Calu3 (cell line): Measurements from ENCODE around the gene RFC1. TPM values are rescaled to one million over a fixed set of nuclear protein-coding genes. Genes with fewer than 3 reads are reported as not detected.
"Not testable (repeated sequence)": the region's sequence is repeated elsewhere in the genome, so short reads cannot be mapped to it uniquely, and the experiment has no call there.

Experiments used
- BruUV-seq: library from RNA; stranded (reverse); fragments of 400-500 nt; replicated peaks from 2 replicates; lab custom pipeline; 2021; lab: Mats Ljungman, UMichigan
- CTCF ChIA-PET: fragments of 300-600 bp; sonication (Branson Sonifier 250); formaldehyde crosslinking; loops from one replicate; lab custom pipeline; 2022; ENCODE audit warnings: antibody characterized with exemption; lab: Charles Lee
- DNase-seq: peaks from one replicate; pipeline ENCODE4 v3.0.0; 2022
- H3K27ac Mint-ChIP-seq: one replicate; pipeline ENCODE4 v1.8.0; 2022; ENCODE audit warnings: mixed read lengths; ENCODE audit not compliant: unreplicated experiment
- H3K27me3 Mint-ChIP-seq: one replicate; pipeline ENCODE4 v1.8.0; 2022; ENCODE audit warnings: mixed read lengths; ENCODE audit not compliant: unreplicated experiment
- H3K36me3 Mint-ChIP-seq: one replicate; pipeline ENCODE4 v1.8.0; 2022; ENCODE audit warnings: mild to moderate bottlenecking, moderate library complexity, mixed read lengths; ENCODE audit not compliant: insufficient read depth, unreplicated experiment
- H3K4me1 Mint-ChIP-seq: one replicate; pipeline ENCODE4 v1.8.0; 2022; ENCODE audit warnings: mild to moderate bottlenecking, low read depth, mixed read lengths; ENCODE audit not compliant: unreplicated experiment
- H3K4me3 Mint-ChIP-seq: one replicate; pipeline ENCODE4 v1.8.0; 2022; ENCODE audit warnings: mild to moderate bottlenecking, low read depth, moderate library complexity, mixed read lengths; ENCODE audit not compliant: unreplicated experiment
- H3K9me3 Mint-ChIP-seq: one replicate; pipeline ENCODE4 v1.8.0; 2022; ENCODE audit warnings: low read depth, mixed read lengths; ENCODE audit not compliant: unreplicated experiment
- intact Hi-C: fragments of 100-400 bp; cut with micrococcal nuclease; formaldehyde crosslinking; loops from one replicate; pipeline ENCODE4 v1.10.0; 2022; ENCODE audit not compliant: unreplicated experiment
- total RNA-seq: library from RNA; stranded (reverse); gene quantifications from 2 replicates; pipeline ENCODE4 v1.2.3, GENCODE V29; 2022
- TF ChIP-seq, protein P1 (sequence below): fragments of 200-600 bp; IDR thresholded peaks from one replicate; pipeline ENCODE4 v1.8.0; 2022; ENCODE audit warnings: antibody characterized with exemption; ENCODE audit not compliant: unreplicated experiment

Gene RFC1
- total RNA-seq, 1 experiment from 2014 or later: 37.0 TPM

DNA sequence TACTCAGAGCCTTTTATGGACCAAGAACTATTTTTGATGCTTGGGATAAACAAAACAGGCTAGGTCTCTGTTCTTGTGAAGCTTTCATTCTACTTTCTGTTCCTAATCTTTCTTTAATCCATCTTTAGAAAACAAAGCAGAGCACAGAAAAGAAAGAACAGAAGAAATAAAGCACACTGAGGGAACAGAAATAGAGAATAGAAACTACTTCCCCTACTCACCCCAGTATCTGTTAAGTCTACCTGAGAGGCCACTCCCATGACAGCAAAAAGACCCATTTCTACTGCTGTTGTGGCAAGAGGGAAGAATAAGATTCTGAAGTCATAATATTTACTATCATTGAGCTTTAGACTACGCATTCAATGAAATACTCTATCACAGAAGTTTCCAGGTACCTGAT, 9.2 kb downstream of the RFC1 start:
- TF ChIP-seq, protein P1, sequence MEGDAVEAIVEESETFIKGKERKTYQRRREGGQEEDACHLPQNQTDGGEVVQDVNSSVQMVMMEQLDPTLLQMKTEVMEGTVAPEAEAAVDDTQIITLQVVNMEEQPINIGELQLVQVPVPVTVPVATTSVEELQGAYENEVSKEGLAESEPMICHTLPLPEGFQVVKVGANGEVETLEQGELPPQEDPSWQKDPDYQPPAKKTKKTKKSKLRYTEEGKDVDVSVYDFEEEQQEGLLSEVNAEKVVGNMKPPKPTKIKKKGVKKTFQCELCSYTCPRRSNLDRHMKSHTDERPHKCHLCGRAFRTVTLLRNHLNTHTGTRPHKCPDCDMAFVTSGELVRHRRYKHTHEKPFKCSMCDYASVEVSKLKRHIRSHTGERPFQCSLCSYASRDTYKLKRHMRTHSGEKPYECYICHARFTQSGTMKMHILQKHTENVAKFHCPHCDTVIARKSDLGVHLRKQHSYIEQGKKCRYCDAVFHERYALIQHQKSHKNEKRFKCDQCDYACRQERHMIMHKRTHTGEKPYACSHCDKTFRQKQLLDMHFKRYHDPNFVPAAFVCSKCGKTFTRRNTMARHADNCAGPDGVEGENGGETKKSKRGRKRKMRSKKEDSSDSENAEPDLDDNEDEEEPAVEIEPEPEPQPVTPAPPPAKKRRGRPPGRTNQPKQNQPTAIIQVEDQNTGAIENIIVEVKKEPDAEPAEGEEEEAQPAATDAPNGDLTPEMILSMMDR: no peak
- Mint-ChIP-seq H3K4me1 (peaks cover 21% of the 10 kb centered on the region), H3K27me3 (no peaks in the 10 kb centered on the region), H3K27ac (no peak overlapping the region), H3K4me3 (no peak overlapping the region), H3K36me3 (peaks cover 14% of the 10 kb centered on the region), H3K9me3 (no peaks in the 10 kb centered on the region)
- CTCF ChIA-PET: no interaction called here
- BruUV-seq: no TSS peak
- intact Hi-C loops: loop anchor here (10.0 kb wide), 1 partner anchor 98 kb away; the partner anchor contains the start of genes LIAS and RPL9
- no peak for DNase-seq

DNA sequence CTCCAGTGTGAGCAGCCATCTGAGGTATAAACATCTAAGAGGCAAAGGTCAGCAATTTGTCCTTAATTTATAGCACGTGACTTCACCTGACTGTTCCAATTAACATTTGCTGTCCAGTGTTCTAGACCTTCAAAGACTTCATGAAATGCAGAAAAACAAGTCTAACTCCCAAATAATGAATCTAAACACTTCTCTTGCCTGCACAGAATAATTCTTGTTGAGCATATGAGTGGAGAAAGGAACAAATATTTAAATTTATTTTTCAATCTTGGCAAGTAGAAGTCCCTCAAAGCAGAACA, 12.0 kb downstream of the RFC1 start:
- peaks cover 23% of the 10 kb centered on the region for H3K4me1 Mint-ChIP-seq
- DNase-seq: no peak
- TF ChIP-seq, protein P1: no peak
- no peaks in the 10 kb centered on the region for H3K9me3 Mint-ChIP-seq
- peaks cover 24% of the 10 kb centered on the region for H3K36me3 Mint-ChIP-seq
- no TSS peak for BruUV-seq
- H3K27ac Mint-ChIP-seq: peak overlapping the region; percentile 98
- intact Hi-C loops: loop anchor here (10.0 kb wide), 1 partner anchor 101 kb away; the partner anchor contains the start of genes LIAS and RPL9
- CTCF ChIA-PET: no interaction called here
- peak overlapping the region; percentile 66 for H3K4me3 Mint-ChIP-seq
- H3K27me3 Mint-ChIP-seq: no peaks in the 10 kb centered on the region

DNA sequence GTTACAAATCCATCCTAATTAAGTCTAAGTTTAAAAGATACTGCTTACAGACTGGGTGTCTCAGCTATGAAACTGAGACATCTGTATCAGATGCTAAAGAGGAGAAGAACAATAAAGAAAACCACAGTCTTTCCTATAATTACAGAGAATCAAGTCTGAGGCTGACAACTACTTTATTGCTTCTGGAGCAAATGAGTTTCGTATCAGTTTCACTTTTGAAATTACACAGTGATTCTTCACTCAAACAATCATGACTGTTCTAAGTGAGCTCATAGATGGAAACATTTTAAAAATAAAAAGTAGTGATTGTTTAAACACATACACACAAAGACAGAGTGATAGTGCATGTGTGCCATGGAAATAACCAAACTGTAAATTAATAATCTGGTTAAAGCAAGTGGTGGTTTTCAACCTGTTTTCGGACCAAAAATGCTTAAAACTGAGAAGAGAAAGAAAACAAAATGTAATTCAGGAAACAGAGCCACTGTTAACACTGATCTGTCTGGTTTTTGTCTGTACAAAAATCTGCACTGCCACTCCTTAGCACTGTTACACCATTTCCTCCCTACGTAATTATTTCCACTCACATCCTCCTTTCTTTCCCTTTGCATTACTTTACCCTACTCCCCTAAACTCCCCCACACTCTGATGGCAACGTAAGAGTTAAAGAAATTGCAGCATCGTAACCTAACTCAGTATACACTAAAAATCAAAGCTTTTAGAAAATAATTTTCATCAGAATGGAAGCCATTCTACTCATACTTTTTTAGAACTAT, 12.5 kb downstream of the RFC1 start:
- CTCF ChIA-PET: interaction anchor here (0.6 to 0.7 kb wide), 2 partner anchors 13 to 310 kb away, joined by 3 read pairs; no protein-coding TSS in a partner anchor
- DNase-seq: no peak
- TF ChIP-seq, protein P1: no peak
- peak overlapping the region; percentile 98 for H3K27ac Mint-ChIP-seq
- intact Hi-C loops: loop anchor here (10.0 kb wide), 1 partner anchor 101 kb away; the partner anchor contains the start of genes LIAS and RPL9
- peaks cover 23% of the 10 kb centered on the region for H3K4me1 Mint-ChIP-seq
- no TSS peak for BruUV-seq
- no peaks in the 10 kb centered on the region for H3K9me3 Mint-ChIP-seq
- H3K4me3 Mint-ChIP-seq: peak overlapping the region; percentile 66
- peaks cover 22% of the 10 kb centered on the region for H3K36me3 Mint-ChIP-seq
- H3K27me3 Mint-ChIP-seq: no peaks in the 10 kb centered on the region

DNA sequence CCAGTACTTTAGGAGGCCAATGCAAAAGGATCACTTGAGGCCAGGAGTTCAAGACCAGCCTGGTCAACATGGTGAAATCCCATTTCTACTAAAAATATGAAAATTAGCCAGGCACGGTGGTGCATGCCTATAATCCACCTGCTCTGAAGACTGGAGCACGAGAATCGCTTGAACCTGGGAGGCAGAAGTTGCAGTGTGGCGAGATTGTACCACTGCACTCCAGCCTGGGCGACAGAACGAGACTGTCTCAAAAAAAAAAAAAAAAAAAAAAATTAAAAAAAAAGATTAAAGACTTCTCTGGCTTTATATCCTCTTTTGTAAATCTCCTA, 13.0 kb downstream of the RFC1 start:
- not testable (repeated sequence) for H3K4me3 Mint-ChIP-seq, H3K27me3 Mint-ChIP-seq, DNase-seq, BruUV-seq, H3K9me3 Mint-ChIP-seq
- Mint-ChIP-seq H3K4me1 (peaks cover 24% of the 10 kb centered on the region), H3K27ac (peak overlapping the region; percentile 98), H3K36me3 (peaks cover 22% of the 10 kb centered on the region)
- CTCF ChIA-PET: interaction anchor here (0.6 to 0.7 kb wide), 2 partner anchors 14 to 310 kb away, joined by 3 read pairs; no protein-coding TSS in a partner anchor
- intact Hi-C loops: loop anchor here (10.0 kb wide), 1 partner anchor 102 kb away; the partner anchor contains the start of genes LIAS and RPL9

DNA sequence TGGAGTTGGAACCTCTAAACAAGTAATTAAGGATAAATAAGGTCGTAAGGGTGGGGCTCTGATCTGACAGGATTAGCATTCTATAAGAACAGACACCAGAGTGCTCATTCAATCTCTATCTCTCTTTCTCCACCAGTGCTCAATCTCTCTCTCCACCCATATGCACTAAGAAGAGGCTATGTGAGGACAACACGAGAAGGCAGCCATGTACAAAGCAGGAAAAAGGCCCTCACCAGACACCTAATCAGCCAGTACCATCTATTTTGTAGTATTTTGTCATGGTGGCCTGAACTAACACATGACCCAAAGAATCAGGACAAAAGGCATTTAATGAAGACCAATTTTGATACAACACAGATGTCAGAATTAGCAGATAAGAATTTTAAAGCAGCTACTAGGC, 16.8 kb downstream of the RFC1 start:
- Mint-ChIP-seq H3K36me3 (peaks cover 21% of the 10 kb centered on the region), H3K27ac (no peak overlapping the region), H3K9me3 (no peaks in the 10 kb centered on the region), H3K27me3 (no peaks in the 10 kb centered on the region), H3K4me3 (no peak overlapping the region), H3K4me1 (peaks cover 33% of the 10 kb centered on the region)
- CTCF ChIA-PET: no interaction called here
- intact Hi-C loops: no loop called here
- TF ChIP-seq, protein P1: no peak
- no peak for DNase-seq
- BruUV-seq: no TSS peak
